ENCODE measurements around the gene CES1. TPM values are rescaled to one million over a fixed set of nuclear protein-coding genes. Genes with fewer than 3 reads are reported as not detected.

CES1 gene
- total and polyA plus RNA-seq, 2 of the 8 experiments (the other 6 are each of a cell fraction or from before 2014, with no cell fraction given), result 0.91 to 1.2 TPM

GRCh38 chr16:55839115-55839514, 6.2 kb upstream of the CES1 start (continued):
- TF ChIP-seq, protein P1, sequence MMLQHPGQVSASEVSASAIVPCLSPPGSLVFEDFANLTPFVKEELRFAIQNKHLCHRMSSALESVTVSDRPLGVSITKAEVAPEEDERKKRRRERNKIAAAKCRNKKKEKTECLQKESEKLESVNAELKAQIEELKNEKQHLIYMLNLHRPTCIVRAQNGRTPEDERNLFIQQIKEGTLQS (IDR thresholded peaks at IDR 0.05; ENCODE audit: insufficient read depth, low read depth, low read length), result no peak
- TF ChIP-seq RBBP5 (IDR thresholded peaks at IDR 0.05; ENCODE audit: borderline replicate concordance, low read depth, low read length), result no peak

All from H1 (cell line).